Right renal cortex interstitium (tissue), 3 donors: ENCODE results near the gene UCP2. TPM values are rescaled to one million over a fixed set of nuclear protein-coding genes. Genes with fewer than 3 reads are reported as not detected.

Experiments
- DNase-seq, 3 donors: peaks; one replicate each; pipeline ENCODE4 v3.0.0-alpha.2; 2013; ENCODE audit warnings: low read depth in 3 of 3, low spot score in 2 of 3
- polyA plus RNA-seq, 3 donors: library from polyadenylated mRNA; unstranded; fragments of 120-200 nt; gene quantifications; one replicate each; pipeline ENCODE4 v1.2.1, GENCODE V29; 2013; ENCODE audit not compliant: insufficient read length in 3 of 3

Gene UCP2
- polyA plus RNA-seq, 3 donors, result 51.1 to 64.2 (median 62.0) TPM

DNA sequence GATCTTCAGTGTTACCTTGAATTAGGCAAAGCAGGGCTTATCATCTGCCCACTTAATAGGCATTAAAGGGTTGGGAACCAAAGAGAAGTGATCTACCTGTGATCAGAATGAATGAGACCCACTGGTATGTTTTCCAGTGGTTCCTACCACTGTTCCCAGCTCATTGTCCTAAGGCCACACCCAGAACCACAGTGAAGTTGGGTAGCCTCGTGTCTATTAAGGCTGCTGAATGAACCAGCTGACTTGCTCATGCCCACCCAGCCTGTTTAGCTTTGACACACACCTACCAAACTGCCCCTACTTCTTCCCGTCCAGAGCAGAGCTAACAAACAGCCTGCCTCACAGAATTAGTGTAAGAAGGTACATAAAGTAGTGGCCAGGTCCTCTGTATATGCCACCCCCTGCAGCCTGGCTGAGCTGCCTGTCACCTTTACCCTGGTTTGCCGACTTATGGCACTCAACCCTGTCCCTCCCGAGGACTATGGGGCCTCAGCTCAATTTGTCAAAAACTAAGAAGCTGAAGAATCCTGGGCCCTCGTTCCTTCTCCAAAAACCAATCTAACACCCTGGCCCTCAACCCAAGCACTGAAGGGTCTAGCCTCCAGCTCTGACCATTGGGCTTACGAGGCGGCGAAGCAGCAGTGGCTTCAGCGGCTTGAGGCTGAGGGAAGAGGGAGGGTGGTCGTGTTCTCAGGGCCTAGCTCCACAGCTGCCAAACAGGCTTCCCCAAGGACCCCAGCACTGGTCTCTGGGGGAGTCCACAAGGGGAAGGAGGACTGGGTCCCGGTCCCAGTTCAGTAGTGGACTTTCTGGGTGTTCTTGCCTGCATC is 9.8 kb downstream of the UCP2 start:
- no peak for DNase-seq

DNA sequence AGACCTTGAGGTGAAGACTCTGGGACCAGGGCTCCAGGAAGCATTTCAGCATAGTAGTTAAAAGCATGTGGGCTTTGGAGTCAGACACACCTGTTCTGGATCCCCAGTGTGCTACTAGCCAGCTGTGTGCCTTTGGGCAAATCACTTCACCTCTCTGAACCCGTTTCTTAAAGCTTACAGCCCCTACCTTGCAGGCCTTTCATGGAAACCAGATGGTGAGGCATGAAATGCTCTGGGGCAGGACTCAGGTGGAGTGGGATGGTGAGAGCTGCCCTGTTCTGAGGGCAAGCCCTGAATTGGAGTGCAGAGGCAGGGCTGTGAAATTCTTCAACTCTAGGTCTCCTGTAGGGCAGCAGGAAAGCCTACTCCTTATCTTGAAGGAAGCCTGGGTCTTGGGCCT is 10.5 kb downstream of the UCP2 start:
- DNase-seq, result no peak

DNA sequence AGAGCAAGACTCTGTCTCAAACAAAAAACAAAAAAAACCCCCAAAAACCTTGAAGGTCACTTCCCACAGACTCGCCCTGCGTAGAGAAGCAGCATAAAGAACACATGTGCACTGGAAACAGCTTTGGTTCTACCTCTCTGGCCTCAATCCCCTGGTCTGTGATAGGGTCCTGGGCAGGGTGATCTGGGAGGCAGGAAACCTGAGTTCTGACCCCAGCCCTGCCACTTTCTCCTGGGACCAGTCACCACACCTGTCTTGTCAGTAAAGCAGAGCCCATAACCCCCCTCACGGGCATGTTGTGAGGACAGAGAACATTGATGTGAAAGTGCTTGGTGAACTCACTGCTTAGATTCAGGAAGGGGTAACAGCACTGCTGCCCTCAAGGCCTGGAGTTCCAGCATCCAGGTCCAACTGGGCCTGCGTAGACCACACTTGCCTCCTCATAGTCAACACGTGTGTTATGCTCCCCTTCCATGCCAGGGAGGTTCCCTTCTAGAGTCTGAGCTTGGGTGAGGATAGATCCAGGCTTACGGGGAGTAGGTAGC is 11.4 kb downstream of the UCP2 start:
- DNase-seq, result no peak

DNA sequence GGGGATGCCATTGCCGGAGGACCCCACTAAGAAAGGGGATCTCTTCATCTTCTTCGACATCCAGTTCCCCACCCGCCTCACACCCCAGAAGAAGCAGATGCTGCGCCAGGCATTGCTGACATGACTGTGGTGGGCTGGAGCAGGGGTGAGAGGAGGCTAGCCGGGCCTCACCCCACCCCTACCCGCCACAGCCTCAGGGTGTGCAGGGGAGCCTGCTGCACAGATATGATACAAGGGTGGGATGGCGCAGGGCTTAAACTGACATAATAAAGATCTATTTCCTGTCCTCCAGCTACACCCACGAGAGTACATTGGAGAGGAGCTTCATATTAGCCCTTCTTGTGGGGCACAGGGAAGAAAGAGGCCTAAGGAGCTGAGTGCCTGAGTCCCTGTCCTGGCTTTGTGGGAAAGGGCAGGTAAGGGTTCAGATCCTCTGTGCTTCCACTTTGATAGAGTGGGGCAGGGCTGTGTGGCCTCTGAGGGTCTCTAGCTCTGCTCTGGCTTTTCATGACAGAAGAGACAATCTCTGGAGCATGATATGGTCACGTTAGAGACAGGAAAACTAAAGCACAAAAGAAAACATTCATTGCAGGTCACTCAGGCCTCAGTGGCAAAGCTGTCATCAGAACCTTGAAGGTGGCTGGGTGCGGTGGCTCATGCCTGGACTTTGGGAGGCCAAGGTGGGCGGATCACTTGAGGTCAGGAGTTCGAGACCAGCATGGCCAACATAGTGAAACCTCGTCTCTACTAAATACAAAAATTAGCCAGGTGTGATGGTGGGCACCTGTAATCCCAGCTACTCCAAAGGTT is 12.4 kb downstream of the UCP2 start:
- DNase-seq, result no peak

DNA sequence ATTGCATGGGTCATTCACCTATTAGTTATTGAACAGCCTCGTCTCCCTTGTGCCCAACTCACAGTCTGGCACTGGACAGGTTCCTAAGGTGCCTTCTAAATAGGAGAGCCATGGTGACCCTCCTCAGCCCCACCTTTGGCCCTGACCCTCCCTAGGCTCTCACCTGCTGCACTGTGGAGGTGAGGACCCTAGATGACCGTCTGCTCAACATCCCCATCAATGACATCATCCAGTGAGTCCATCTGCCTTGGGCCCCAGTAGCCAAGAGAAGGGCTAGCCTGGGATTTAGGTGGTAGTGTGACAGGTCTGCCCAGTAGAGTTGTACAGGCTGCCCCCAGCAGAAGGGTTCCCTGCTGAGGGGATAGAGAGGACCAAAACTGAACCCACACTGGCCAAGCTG is 13.6 kb downstream of the UCP2 start:
- DNase-seq, result no peak

DNA sequence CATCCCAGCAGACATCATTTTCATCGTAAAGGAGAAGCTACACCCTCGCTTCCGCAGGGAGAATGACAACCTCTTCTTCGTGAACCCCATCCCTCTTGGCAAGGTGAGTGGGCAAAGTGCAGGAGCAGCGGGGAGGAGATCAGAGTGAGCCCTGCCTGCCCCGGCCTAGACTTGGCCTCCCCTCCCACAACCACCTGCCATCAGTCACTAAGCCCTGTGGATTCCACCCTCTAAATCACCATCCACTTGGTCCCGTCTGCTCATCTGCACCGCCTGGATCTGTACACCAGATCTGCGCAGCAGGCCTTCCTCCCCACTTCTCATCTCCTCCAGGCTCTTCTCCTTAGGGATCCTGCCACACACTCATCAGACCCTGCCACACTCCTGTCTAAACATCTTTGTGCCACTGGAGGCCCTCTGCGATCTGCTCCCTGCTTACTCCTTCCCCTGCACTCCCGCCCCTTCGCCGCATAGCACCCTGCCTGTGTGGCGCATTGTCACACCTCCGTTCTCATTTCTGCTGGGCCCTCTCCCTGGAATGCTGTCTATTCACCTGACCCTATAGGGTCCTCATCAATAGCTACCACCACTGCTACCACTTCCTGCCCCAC is 14.2 kb downstream of the UCP2 start:
- no peak for DNase-seq

DNA sequence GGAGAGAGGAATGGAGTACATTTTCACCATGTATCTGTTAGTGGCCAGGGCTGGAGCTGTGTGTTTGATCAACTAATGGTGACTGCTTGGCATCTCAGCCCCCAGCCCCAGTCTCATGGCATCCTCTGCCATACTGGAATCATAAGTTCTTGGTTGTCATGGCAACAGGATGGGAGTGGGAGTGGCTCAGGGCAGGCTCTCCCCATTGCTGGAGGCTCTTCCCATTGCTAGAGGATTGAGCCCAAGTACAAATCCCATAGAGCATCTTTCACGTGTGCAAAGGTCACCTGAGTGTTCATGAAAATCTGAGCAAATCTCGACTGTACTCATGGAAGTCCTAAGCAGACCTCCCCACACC is 16.9 kb downstream of the UCP2 start:
- no peak for DNase-seq

DNA sequence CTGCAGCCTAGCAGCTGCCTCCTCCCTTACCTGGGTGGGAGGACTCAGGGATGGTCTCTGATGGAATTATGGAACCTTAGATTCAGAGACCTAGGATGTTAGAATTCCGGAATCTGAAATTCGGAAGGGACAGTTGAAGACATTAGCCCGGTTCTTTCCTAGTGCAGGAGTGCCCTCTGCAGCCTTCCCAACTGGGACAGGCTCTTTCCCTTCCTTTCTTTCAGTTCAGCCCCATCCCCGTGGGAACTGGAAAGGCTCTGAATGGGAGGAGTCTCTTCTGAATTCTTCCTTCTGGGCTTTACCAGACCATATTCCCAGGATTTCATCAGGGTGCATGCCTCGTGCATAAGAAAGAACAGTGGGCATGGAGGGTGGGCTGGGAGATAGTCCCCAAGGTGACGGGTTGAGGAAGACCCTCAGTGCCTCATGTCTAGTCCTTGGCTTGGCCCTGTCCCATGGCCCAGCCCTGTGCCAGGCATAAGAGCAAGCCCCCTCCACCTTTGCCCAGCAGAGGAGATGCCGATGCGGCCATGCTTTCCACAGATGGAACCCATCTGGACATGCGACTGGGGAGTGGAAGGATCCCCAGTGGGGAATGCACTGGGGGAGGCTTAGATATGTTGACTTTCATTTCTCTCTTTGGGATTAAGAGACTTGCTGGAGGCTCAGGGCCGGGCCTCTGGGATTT is 17.4 kb downstream of the UCP2 start:
- no peak for DNase-seq

DNA sequence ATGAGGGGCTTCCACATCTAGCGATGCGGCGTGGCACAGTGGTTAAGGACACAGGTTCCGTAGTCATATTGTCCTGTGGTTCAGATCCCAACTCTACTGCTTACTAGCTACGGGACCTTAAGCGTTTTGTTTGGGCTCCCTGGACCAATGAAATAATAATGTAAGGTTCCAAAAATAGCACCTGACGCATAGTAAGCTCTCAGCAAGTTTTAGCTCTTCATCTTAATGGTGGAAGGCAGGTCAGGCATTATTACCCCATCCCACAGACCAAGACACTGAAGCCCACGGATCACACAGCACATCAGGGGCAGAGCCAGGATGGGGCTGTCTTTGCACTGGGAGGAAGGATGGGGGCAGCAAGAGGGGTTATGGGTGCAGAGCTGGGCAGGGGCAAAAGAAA is 18.8 kb downstream of the UCP2 start:
- DNase-seq, result no peak

DNA sequence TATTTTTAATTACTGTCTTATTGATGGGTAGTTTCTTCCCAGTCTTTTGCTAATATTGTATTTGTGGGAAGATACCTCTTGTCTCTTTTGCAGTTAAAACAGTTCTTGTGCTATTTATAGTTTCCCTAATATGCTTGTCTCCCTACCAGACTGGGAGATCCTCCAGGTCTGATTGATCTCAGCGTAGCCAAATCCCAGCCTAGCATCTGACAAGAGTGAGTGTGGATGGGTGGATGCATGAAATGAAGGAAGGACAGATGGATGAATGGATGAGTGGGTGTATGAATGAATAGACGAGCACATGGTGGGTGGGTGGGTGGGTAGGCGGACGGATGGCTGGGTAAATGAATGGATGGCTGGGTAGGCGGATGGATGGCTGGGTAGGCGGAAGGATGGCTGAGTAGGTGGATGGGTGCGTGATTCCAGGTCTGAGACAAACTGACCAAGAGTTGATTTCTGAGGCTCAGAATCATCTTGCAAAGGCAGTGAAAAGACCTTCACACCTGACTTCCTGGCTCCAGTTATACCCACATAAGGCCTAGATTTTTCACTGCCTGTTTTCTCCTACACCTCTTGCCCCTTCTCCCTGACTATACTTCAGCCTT is 20.4 kb downstream of the UCP2 start:
- DNase-seq, result no peak

DNA sequence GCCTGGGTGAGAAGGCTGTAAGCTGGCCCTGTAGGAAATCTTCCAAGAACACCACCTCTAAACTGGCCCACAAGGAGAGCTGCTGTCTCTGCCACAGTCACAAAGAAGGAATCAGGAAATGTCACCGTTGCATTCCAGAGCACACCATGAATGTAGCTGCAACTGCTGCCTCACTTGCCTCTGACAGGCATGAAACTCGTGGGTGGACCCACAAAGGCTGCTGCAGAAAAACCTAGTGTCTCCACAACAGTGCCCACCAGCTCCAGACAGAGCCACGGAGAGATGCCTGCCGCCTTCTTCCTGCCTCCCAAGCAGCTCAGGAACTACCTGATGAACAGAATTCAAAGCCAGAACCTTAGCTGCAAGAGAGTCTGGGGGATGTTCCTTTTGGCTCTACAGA is 21.3 kb downstream of the UCP2 start:
- DNase-seq, result no peak

DNA sequence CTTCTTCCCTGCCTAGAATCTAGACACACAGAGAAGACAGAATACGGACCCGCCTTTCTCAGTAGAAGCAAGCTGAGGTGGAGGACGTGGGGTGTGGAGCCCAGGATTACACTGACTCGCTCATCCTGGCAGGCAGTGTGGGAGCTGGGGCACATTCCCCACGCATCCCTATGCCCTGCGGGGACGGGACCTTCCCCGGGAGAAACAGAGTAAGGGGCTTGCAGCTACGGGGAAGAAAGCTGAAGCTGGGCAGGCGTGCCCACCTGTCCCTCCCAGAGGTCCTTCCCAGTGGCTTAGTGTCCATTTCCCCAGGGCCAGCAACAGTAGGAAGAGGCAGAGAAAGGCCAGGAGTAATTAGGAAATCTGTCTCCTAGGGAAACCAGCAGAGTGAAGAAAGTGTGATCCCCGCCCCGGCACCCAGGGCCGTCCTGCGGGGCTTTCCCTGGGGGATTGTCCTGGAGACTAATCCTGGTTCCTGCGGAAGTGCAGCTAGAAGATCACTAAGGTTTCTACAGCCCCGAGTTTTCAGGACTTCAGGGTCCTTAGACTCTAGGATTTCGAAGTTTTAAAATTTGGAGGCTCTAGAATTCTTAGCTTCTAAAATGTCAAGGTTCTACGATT is 24.0 kb downstream of the UCP2 start:
- DNase-seq, result no peak

DNA sequence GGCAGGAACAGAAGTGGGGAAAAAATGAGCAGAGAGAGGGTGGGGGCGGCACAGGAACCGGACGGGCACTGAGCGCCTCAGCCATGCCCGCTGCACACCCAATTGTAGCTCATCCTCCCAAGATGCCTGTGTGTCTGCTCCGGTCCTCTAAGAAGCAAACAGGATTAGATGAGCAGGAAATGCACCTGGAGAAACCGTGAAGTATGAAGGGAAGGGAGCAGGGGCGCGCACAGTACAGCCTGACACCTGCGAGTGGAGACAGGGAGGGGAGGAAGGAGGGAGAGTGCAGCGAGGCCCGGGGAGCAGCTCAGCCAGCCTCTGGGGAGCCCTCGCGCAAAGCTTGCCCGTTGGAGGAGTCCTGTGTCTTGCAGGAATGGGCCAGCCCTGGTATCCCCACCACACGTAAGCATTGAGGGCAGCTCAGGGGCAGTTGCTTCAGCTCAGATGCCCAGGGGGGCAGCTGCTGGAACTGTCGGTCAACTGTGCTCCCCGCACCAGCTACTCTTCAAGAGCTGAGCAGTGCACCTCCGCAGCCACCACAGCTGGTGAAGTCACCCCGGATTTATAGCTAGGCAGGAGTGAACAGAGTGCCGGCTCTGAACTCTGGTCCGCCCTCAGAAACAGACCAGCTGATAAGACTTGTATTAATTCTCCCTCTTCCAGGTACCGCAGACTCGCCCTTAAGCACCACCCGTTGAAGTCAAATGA is 24.8 kb downstream of the UCP2 start:
- DNase-seq, result no peak

DNA sequence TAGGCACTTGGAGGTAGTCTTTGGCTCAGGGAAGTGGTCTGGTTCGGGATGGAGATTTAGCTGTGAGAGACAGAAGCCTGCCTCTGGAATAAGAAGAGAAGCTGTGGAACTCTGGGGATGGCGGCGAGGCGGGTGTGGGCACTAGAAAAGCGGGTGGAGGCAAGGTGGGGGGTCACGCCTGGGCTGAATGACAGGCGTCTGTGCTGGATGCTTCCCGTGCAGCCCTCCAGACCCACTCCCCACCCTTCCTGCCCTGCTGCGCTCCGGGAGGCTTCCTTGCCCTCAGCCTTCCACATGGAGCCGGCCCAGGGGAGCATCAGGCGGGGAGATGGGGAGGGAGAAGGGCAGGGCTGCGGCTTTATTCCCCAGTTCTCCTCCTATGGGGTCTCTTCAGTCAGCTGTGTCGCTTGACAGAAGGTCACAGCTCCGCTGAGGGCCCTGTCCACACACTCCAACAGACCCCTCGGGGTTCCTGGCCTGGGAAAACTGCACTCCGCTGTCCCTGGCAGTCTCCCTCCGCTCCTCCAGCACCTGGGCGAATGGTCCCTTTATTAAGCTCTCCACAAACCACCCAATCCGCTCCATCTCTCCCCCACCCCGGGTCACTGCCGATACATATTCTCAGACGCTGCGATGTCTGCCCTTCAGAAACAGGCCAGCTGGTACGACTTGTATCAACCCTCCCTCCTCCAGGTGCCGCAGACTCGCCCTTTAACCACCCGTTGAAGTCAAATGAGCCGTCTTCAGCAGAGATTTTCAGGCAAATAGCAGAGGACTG is 25.6 kb downstream of the UCP2 start:
- no peak for DNase-seq

DNA sequence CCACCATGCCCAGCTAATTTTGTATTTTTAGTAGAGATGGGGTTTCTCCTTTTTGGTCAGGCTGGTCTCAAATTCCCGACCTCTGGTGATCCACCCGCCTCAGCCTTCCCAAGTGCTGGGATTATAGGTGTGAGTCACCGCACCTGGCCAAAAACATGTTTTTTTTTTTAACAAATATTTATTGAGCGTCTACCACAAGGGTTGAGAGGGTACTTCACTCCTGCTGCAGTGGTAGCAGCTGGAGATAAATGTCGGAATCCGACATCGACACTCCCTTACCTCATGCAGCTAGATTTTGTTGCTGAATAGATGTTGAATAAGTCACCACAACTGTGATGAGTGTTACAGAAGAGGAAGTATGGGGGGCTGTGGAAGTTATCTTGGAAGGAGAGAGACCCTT is 30.8 kb downstream of the UCP2 start:
- no peak for DNase-seq

DNA sequence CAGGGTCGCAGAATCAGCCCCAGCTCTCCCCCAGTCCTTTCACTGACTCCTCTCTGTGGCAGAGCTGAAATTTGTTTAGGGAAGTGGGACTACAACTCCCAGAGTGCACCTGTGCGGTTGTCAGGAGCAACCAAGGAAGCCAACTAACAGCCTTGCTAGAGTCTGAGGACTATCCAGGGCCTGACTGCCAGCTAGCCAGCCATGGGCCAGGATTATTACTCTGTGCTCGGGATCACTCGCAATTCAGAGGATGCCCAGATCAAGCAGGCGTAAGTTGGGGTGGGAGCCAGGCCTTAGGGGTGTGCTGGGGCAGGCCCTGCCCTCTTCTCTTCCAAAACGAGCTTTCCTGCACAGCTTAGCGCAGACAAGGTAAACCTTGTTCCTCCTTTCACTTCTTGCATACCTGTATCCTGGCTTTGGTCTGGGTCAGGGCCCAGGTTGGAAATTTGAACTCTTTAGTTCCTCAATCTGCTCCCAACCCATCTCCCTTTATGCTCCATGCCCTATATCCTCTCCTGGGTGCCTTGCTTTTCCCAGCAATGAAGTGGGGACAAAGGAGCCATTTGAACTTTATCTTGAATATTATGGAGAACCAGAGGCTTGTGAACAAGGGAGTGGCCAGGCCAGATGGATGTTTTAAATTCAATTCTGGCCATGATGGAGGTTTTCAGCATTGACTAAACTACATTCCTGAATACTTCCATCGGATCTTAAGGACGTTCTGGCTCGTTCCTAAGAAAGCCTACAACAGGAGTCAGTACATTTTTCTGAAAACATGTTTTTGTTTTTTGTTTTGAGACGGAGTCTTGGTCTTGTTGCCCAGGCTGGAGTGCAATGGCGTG is 31.6 kb downstream of the UCP2 start, which contains the start of gene DNAJB13:
DNAJB13 (plus strand) TSS at position 158 of the 842 bp plus-strand sequence; CDS start at position 202, 44 bp downstream.
- peak in 2 of 3 donors; percentile 16 to 29 for DNase-seq

DNA sequence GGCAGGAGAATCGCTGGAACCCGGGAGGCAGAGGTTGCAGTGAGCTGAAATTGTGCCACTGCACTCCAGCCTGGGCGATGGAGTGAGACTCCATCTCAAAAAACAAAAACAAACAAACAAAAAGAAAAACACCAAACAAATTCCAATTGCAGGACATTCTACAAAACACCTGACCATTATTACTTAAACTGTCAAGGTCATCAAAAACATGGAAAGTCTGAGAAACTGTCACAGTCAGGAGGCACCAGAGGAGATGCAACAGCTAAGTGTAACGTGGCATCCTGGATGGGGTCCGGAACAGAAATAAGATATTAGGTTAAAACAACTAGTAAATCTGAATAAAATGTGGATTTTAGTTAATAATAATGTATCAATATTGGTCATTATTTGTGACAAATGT is 32.7 kb downstream of the UCP2 start:
- DNase-seq, result no peak

DNA sequence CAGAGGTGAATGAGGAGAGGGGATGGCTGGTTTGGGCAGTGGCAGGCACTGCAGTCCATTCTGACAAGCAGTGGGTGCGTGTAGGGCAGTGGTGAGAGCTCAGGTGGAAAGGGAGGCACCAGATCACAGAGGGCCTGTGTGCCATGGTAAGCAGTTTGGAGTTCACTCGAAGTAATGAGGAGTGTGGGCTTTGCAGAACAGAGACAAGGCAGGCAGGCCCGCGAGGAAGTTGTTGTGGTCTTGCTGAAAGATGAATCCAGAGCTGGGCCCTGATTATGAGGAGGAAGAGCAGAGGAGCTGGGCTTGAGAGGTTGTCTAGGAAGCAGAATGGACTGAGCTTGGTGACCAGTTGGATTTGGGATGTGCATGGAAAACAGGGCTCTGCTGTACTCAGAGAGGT is 33.4 kb downstream of the UCP2 start:
- DNase-seq, result no peak
